ENCODE measurements around the gene SCUBE3. TPM values are rescaled to one million over a fixed set of nuclear protein-coding genes. Genes with fewer than 3 reads are reported as not detected.

SCUBE3 gene
- total RNA-seq, 2 experiments from 2014 or later, result not detected

GRCh38 chr6:35265523-35265922, 51.8 kb downstream of the SCUBE3 start:
- Mint-ChIP-seq H3K4me1 (ENCODE audit: low read depth) (peaks cover 51% of the 10 kb centered on the region), H3K27ac (no peak overlapping the region), H3K9me3 (no peaks in the 10 kb centered on the region), H3K27me3 (no peaks in the 10 kb centered on the region), H3K4me3 (no peak overlapping the region), H3K36me3 (ENCODE audit: low read depth) (peaks cover 8% of the 10 kb centered on the region)
- DNase-seq (no peak), ATAC-seq (no peak)
- intact Hi-C loops (cut with micrococcal nuclease), result no loop called here
- no peak for TF ChIP-seq CTCF (IDR thresholded peaks at IDR 0.05)
- ChIA-PET POLR2A (no interaction called here), CTCF (interaction anchor here (2.7 kb wide), 1 partner anchor 24 kb away, joined by 9 read pairs; no protein-coding TSS in a partner anchor)

DNA sequence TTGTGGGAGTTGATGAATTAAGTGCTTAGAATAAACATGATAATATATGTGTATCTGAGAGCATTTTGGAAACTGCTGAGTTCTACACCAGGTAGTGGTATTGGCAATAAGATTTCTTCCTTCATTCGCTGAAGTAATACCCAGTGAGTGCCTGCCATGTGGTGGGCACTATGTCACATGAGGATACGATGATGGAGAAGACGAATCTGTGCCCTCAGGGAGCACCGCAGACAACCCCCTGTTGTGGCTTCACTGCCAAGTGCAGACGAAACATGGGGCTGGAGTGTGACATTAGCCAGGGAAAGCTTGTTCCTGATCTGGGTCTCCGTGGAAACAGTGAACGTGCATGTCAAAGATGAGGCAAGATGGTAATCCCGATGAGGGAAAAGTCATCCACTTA, 53.7 kb downstream of the SCUBE3 start:
- CTCF ChIA-PET, result interaction anchor here (2.7 kb wide), 1 partner anchor 28 kb away, joined by 20 read pairs; the partner anchor contains the start of gene DEF6
- TF ChIP-seq CTCF (IDR thresholded peaks at IDR 0.05), result no peak
- H3K4me1 Mint-ChIP-seq (ENCODE audit: low read depth), result peaks cover 36% of the 10 kb centered on the region
- H3K27ac Mint-ChIP-seq, result no peak overlapping the region
- no peaks in the 10 kb centered on the region for H3K9me3 Mint-ChIP-seq
- ATAC-seq (no peak), DNase-seq (no peak)
- H3K36me3 Mint-ChIP-seq (ENCODE audit: low read depth), result peaks cover 12% of the 10 kb centered on the region
- no peaks in the 10 kb centered on the region for H3K27me3 Mint-ChIP-seq
- H3K4me3 Mint-ChIP-seq, result no peak overlapping the region
- POLR2A ChIA-PET, result interaction anchor here (1.5 kb wide), 1 partner anchor 10 kb away, joined by 4 read pairs; no protein-coding TSS in a partner anchor
- intact Hi-C loops (cut with micrococcal nuclease), result no loop called here

DNA sequence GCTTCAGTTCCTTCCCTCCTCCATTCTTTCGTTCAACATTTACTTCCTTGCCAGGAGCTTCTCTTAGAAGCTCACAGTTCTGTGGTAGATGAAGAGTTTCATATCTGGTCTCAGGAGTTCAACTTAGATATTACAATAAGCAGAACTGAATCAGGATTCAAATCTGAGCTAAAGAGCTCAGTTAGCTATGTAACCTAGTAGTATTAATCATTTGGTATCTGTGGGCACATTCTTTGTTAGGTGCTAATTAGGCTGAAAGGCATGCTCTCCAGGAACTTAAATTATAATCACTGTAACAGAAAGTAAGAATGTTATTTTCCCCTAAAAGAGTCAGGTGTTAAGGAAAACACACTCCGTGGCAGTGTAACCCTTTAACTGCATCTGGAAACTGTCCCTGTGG, 54.1 kb downstream of the SCUBE3 start:
- CTCF ChIA-PET, result interaction anchor here (1.7 to 2.7 kb wide), 2 partner anchors 28 to 182 kb away, joined by 3 to 20 read pairs; partner anchors contain the start of gene DEF6
- Mint-ChIP-seq H3K27ac (no peak overlapping the region), H3K9me3 (no peaks in the 10 kb centered on the region), H3K4me3 (no peak overlapping the region), H3K4me1 (ENCODE audit: low read depth) (peaks cover 32% of the 10 kb centered on the region), H3K36me3 (ENCODE audit: low read depth) (peaks cover 12% of the 10 kb centered on the region), H3K27me3 (no peaks in the 10 kb centered on the region)
- DNase-seq (no peak), ATAC-seq (no peak)
- no peak for TF ChIP-seq CTCF (IDR thresholded peaks at IDR 0.05)
- POLR2A ChIA-PET, result interaction anchor here (1.5 kb wide), 1 partner anchor 10 kb away, joined by 4 read pairs; no protein-coding TSS in a partner anchor
- intact Hi-C loops (cut with micrococcal nuclease), result no loop called here

DNA sequence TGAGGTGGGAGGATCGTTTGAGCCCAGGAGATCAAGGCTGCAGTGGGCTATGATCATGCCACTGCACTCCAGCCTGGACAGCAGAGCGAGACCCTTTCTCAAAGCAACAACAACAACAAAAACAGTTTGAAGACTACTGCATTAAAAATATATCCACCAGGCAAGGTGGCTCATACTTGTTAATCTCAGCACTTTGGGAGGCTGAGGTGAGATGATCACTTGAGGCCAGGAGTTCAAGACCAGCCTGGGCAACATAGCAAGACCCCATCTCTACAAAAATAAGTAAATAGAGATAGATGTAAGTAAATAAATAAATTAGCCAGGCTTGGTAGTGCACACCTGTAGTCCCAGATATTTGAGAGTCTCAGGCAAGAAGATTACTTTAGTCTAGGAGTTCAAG, 58.2 kb downstream of the SCUBE3 start:
- H3K4me3 Mint-ChIP-seq, result no peak overlapping the region
- no peak for ATAC-seq
- peaks cover 12% of the 10 kb centered on the region for H3K4me1 Mint-ChIP-seq (ENCODE audit: low read depth)
- TF ChIP-seq CTCF (IDR thresholded peaks at IDR 0.05), result no peak
- CTCF ChIA-PET, result no interaction called here
- no peaks in the 10 kb centered on the region for H3K27me3 Mint-ChIP-seq
- H3K9me3 Mint-ChIP-seq, result no peaks in the 10 kb centered on the region
- POLR2A ChIA-PET, result interaction anchor here (1.0 kb wide), 1 partner anchor 15 kb away, joined by 3 read pairs; no protein-coding TSS in a partner anchor
- peaks cover 12% of the 10 kb centered on the region for H3K36me3 Mint-ChIP-seq (ENCODE audit: low read depth)
- no peak for DNase-seq
- no peak overlapping the region for H3K27ac Mint-ChIP-seq
- intact Hi-C loops (cut with micrococcal nuclease), result no loop called here

DNA sequence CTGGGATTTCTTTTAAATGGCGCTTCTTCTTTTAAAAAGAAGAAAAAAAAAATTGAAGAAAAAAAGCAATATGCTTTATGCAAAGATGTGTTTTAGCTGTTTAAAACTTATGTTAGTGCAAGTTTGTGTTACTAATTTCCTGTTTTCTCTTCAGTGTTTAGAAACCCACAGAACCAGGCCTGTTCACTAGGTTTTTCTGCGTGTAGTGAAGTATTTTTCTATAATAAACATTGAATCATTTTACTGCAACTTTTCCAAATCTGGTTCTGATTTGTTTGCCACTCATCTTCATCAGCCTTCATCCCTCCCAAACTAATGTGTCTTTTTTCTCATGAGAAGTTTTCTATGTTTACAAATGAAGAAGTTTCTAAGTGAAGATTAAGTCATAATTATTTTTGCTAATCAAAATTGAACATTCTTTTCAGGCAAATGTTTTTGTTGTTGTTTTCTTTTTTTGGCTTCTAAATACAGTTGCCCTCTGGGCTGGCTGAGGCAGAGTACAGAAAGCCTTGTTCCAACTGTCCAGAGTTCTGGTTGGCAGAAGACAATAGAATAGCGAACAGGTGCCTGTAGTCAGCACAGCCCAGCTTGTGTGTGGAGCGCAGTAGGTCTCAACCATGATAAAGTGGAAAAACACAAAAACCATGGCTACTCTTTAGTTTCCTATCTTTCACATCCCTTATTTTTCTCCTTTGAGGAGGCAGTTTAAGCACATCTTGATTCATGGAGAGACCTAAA, 60.2 kb downstream of the SCUBE3 start:
- Mint-ChIP-seq H3K36me3 (ENCODE audit: low read depth) (peaks cover 8% of the 10 kb centered on the region), H3K4me3 (no peak overlapping the region), H3K9me3 (no peaks in the 10 kb centered on the region), H3K27ac (no peak overlapping the region), H3K4me1 (ENCODE audit: low read depth) (peaks cover 4% of the 10 kb centered on the region), H3K27me3 (no peaks in the 10 kb centered on the region)
- intact Hi-C loops (cut with micrococcal nuclease), result no loop called here
- no peak for TF ChIP-seq CTCF (IDR thresholded peaks at IDR 0.05)
- POLR2A ChIA-PET, result no interaction called here
- ATAC-seq (no peak), DNase-seq (no peak)
- CTCF ChIA-PET, result interaction anchor here (0.8 kb wide), 1 partner anchor 20 kb away, joined by 3 read pairs; no protein-coding TSS in a partner anchor

Measured in activated CD8-positive, alpha-beta T cell treated with anti-CD3 and anti-CD28 coated beads for 36 hours (primary cell).